IgD-negative memory B cell (primary cell): ENCODE measurements around the gene JMJD8. TPM values are rescaled to one million over a fixed set of nuclear protein-coding genes. Genes with fewer than 3 reads are reported as not detected.
"Not testable (repeated sequence)": the region's sequence is repeated elsewhere in the genome, so short reads cannot be mapped to it uniquely, and the experiment has no call there.

Experiments
- H3K27ac Mint-ChIP-seq, 3 donors: one replicate each; pipeline ENCODE4 v1.8.0; 2020 to 2022; ENCODE audit warnings: mild to moderate bottlenecking in 3 of 3, mixed read lengths in 3 of 3, moderate library complexity in 1 of 3
- H3K27me3 Mint-ChIP-seq: one replicate; pipeline ENCODE4 v1.8.0; 2021; ENCODE audit warnings: mixed read lengths
- H3K36me3 Mint-ChIP-seq: one replicate; pipeline ENCODE4 v1.8.0; 2020; ENCODE audit warnings: mild to moderate bottlenecking, mixed read lengths
- H3K4me1 Mint-ChIP-seq, 3 donors: one replicate each; pipeline ENCODE4 v1.8.0; 2020 to 2022; ENCODE audit warnings: mixed read lengths in 3 of 3, mild to moderate bottlenecking in 1 of 3
- H3K4me3 Mint-ChIP-seq, 4 donors: one replicate each; pipeline ENCODE4 v1.8.0; 2020 to 2022; ENCODE audit warnings: mild to moderate bottlenecking in 4 of 4, mixed read lengths in 4 of 4, moderate library complexity in 3 of 4
- H3K9me3 Mint-ChIP-seq, 3 donors: one replicate each; pipeline ENCODE4 v1.8.0; 2020 to 2021; ENCODE audit warnings: mixed read lengths in 3 of 3, mild to moderate bottlenecking in 1 of 3
- polyA plus RNA-seq: library from polyadenylated mRNA; unstranded; fragments of 300-500 nt; fragmentation: Illumina TruSeq; gene quantifications from one replicate; pipeline ENCODE4 v1.2.3, GENCODE V29; 2021

JMJD8 gene
- polyA plus RNA-seq, 1 donor from 2014 or later = 51.0 TPM

DNA sequence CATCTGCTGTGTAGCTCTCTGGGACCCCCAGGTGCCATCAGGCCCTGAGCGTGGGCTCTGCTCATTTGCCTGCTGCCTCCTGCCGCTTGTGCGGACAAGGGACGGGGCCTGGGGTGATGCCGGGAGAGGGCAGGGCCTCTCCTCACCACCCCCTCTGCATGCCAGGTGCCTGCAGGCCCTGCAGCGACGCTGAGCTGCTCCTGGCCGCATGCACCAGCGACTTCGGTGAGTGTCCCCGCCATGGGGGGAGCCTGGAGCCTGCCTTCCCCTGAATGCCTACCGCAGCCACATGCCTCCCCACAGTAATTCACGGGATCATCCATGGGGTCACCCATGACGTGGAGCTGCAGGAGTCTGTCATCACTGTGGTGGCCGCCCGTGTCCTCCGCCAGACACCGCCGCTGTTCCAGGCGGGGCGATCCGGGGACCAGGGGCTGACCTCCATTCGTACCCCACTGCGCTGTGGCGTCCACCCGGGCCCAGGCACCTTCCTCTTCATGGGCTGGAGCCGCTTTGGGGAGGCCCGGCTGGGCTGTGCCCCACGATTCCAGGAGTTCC, 32.7 kb upstream of the JMJD8 start:
- H3K36me3 Mint-ChIP-seq = no peaks in the 10 kb centered on the region
- H3K4me1 Mint-ChIP-seq = peaks cover 8 to 10% (median 8%) of the 10 kb centered on the region in 3 donors
- H3K4me3 Mint-ChIP-seq = peak overlapping the region in 1 of 4 donors; percentile 24

DNA sequence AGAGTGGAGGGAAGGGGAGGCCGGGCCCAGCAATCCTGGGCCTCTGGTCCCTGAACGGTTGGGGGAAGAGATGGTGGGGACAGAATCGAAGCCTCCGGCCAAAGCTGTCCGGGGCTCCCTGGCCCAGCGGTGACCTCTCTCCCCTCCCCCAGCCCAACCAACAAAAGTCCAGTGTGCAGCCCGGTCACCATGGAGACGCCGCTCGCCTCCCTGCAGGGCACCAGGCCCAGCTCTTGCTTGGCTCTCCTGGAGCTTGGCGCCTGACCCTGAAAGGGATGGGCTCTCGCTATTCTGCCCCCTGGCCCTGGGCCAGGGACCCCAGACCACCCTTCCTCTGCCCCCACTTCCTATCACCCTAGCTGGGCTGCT, 32.0 kb upstream of the JMJD8 start:
- Mint-ChIP-seq H3K9me3 (no peaks in the 10 kb centered on the region), H3K27ac (peak overlapping the region in 1 of 3 donors; percentile 39)

More for the DNA sequence above, 32.7 kb upstream of the JMJD8 start:
- H3K9me3 Mint-ChIP-seq = no peaks in the 10 kb centered on the region
- H3K27ac Mint-ChIP-seq = no peak overlapping the region
- peaks cover 20% of the 10 kb centered on the region for H3K27me3 Mint-ChIP-seq

DNA sequence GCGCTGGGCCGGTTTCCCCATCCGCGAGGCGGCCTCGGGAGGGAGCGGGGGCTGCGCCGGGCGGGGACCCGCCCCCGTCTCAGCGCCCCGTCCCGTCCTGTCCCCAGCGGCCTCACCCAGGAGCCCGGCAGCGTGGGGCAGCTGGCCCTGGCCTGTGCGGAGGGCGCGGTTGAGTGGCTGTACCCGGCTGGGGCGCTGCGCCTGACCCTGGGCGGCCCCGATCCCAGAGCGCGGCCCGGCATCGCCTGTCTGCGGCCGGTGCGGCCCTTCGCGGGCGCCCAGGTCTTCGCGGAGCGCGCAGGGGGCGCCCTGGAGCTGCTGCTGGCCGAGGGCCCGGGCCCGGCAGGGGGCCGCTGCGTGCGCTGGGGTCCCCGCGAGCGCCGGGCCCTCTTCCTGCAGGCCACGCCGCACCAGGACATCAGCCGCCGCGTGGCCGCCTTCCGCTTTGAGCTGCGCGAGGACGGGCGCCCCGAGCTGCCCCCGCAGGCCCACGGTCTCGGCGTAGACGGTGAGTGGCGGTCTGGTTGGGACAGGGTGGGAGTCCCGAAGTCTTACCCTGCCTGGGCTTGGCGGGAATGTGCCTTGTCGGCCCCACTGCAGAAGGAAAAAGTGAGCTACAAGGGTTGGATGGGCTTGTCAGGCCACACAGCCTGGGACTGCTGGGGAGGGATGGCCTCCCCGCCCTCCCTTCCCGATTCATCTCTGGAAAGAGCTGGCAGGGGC, 31.5 kb upstream of the JMJD8 start:
- no peaks in the 10 kb centered on the region for H3K9me3 Mint-ChIP-seq
- peaks cover 20% of the 10 kb centered on the region for H3K27me3 Mint-ChIP-seq
- H3K4me1 Mint-ChIP-seq = peaks cover 8 to 10% (median 10%) of the 10 kb centered on the region in 3 donors
- peak overlapping the region in 1 of 3 donors; percentile 39 for H3K27ac Mint-ChIP-seq
- H3K4me3 Mint-ChIP-seq = peak overlapping the region; percentile 24 to 88 (median 72)
- no peaks in the 10 kb centered on the region for H3K36me3 Mint-ChIP-seq

More for the DNA sequence above, 32.0 kb upstream of the JMJD8 start:
- Mint-ChIP-seq H3K27me3 (peaks cover 20% of the 10 kb centered on the region), H3K4me3 (peak overlapping the region; percentile 24 to 88 (median 48)), H3K4me1 (peaks cover 8 to 10% (median 8%) of the 10 kb centered on the region in 3 donors), H3K36me3 (no peaks in the 10 kb centered on the region)

DNA sequence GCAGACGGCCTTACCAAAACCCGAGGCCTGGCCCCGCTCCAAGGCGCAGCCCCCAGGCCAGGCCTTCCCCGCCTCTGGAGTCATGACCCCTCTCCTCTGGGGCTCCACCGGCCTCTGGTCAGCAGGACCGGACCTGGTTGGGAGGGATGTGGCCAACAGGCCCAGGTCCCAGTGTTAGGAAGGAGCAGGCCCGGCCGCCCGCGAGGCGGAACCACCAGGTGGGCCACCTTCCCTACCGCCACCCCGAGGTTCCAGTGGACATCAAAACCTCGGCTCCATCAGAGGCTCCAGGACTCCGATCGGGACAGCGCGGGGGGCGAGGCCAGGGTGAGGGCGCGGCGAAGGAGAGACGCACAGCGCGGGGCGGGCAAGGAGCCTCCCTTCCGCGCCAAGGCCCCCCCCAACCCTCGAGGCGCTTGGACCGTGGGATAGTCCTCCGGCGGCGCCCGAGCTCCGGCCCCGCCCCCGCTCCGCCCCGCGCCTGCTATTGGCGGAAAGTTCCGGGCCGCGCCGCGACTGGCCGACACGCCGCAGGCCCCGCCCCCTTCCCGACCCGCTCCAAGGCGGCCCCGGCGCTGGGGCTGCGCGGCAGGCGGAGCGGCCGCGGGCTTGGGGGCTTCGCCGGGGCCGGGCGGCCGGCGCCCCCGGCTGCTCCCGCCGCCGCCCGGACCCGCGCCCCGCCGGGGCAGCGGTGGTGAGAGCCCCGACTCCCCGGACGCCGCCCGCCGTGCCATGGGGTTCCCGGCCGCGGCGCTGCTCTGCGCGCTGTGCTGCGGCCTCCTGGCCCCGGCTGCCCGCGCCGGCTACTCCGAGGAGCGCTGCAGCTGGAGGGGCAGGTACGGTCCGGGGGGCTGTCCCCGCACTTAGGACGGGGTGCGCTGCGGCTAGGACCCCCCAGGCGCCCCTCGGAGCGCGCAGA, 30.7 kb upstream of the JMJD8 start, which contains the start of gene METRN:
Gene METRN, plus strand, starts transcription at position 561 of the 919 bp plus-strand sequence. Its CDS starts 172 bp downstream, at position 733.
- peak within 1 kb of the TSS; percentile 24 to 88 (median 72) for H3K4me3 Mint-ChIP-seq
- H3K36me3 Mint-ChIP-seq = no peaks in the 10 kb centered on the region
- peak within 1 kb of the TSS; percentile 59 to 89 (median 62) for H3K27ac Mint-ChIP-seq
- peaks cover 3 to 6% (median 4%) of the 10 kb centered on the region in 3 donors for H3K4me1 Mint-ChIP-seq
- H3K27me3 Mint-ChIP-seq = peaks cover 20% of the 10 kb centered on the region
- no peaks in the 10 kb centered on the region for H3K9me3 Mint-ChIP-seq

DNA sequence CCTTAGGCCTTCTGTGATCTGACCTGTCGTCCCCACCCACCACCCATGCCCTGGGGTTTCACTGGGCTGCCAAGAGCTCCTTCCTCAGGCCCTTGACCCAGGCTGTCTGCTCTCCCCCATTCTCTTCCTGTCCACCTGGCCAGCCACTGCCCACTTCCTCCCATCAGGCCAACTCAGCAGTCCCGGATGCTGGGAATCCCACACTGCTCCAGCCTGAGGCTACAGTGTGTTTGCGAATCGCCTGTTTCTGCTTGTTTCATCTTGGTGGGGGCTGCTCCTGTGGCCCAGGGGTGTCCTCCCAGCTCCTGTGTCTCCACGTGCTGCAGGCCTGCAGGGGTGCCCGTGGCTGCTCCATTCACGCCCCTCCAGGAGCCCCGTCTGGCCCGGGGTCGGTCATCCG, 29.9 kb upstream of the JMJD8 start:
- no peaks in the 10 kb centered on the region for H3K36me3 Mint-ChIP-seq
- peak overlapping the region; percentile 4 to 83 (median 54) for H3K4me3 Mint-ChIP-seq
- H3K4me1 Mint-ChIP-seq = peaks cover under 1 to 4% (median 4%) of the 10 kb centered on the region in 3 donors
- H3K27me3 Mint-ChIP-seq = peaks cover 24% of the 10 kb centered on the region
- peak overlapping the region; percentile 59 to 89 (median 62) for H3K27ac Mint-ChIP-seq
- H3K9me3 Mint-ChIP-seq = no peaks in the 10 kb centered on the region

DNA sequence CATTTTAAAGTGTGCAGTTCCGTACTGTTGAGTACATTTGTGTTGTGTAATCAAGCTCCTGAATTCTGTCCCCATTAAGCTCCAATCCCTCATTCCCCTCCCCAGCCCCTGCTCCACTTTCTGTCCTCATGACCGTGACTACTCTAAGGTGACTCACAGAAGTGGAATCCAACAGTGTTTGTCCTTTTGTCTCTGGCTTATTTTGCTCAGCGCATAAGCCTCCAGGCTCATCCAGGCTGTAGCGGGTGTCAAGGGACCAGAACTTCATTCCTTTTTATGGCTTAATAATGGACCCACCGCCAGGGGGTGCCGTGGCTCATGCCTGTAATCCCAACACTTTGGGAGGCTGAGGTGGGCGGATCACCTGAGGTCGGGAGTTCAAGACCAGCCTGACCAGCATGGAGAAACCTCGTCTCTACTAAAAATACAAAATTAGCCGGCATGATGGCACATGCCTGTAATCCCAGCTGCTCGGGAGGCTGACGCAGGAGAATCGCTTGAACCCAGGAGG, 28.7 kb upstream of the JMJD8 start:
- H3K36me3 Mint-ChIP-seq, H3K9me3 Mint-ChIP-seq, H3K4me1 Mint-ChIP-seq: not testable (repeated sequence)
- peak overlapping the region in 1 of 4 donors; percentile 85 for H3K4me3 Mint-ChIP-seq
- peaks cover 35% of the 10 kb centered on the region for H3K27me3 Mint-ChIP-seq
- H3K27ac Mint-ChIP-seq = peak overlapping the region in 1 of 3 donors; percentile 71

DNA sequence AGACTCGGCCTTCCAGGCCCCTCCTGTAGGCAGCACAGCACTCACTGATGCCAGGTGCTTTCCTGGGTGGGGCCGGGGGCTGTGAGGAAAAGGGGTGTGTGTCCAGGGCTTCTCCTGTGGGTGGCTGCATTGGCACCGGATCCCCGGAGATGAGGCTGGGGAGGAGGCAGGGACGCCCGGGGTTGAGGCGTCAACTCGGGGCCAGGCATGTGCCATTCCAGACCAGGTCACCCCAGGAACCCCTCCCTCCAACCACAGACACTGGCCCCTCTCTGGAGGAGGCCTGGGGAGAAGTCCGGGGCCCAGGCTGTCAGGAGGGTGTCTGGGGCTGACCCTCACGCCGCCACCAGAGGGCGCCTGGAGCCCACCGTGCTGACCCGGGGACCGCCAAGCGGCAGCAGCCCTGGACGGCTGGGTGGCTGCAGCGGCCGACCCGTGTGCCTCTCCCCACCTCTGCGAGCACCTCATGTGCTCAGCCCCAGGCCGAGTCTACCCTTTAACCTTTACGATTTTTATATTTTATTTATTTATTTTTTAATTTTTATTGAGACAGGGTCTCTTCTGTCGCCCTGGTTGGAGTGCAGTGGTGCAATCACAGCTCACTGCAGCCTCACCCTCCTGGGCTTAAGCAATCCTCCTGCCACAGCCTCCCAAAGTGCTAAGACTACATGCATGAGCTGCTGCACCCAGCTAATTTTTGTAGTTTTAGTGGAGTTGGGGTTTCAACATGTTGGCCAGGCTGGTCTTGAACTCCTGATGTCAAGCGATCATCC, 27.6 kb upstream of the JMJD8 start:
- H3K4me1 Mint-ChIP-seq = peaks cover 0 to 4% (median 3%) of the 10 kb centered on the region in 3 donors
- peak overlapping the region in 1 of 3 donors; percentile 28 for H3K27ac Mint-ChIP-seq
- H3K4me3 Mint-ChIP-seq = peak overlapping the region in 1 of 4 donors; percentile 48

DNA sequence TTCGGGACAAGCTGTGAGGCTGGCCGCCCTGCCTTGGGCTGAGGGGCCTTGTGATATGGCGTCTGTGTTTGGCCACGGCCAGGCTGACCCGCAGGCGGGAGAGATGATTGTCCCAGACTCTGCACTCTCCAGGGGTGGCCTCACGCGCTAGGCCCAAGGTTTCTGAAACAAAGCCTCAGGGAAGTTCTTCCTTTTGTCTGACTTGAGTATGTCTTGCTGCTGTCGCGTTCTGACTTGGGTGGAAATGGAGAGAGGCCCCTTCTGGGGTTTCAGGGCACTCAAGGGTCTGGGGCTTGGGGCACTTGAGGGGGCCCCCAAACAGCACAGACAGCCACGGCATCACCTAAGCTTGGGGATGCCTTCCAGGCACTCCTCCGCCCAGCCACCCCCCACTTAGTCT, 26.9 kb upstream of the JMJD8 start:
- Mint-ChIP-seq H3K9me3 (no peaks in the 10 kb centered on the region), H3K36me3 (no peaks in the 10 kb centered on the region), H3K4me1 (peaks cover 1 to 4% (median 3%) of the 10 kb centered on the region in 3 donors), H3K27me3 (peaks cover 39% of the 10 kb centered on the region), H3K4me3 (peak overlapping the region in 1 of 4 donors; percentile 12), H3K27ac (peak overlapping the region in 1 of 3 donors; percentile 28)

More for the DNA sequence above, 27.6 kb upstream of the JMJD8 start:
- H3K27me3 Mint-ChIP-seq = peaks cover 39% of the 10 kb centered on the region
- H3K36me3 Mint-ChIP-seq = no peaks in the 10 kb centered on the region
- H3K9me3 Mint-ChIP-seq = no peaks in the 10 kb centered on the region

DNA sequence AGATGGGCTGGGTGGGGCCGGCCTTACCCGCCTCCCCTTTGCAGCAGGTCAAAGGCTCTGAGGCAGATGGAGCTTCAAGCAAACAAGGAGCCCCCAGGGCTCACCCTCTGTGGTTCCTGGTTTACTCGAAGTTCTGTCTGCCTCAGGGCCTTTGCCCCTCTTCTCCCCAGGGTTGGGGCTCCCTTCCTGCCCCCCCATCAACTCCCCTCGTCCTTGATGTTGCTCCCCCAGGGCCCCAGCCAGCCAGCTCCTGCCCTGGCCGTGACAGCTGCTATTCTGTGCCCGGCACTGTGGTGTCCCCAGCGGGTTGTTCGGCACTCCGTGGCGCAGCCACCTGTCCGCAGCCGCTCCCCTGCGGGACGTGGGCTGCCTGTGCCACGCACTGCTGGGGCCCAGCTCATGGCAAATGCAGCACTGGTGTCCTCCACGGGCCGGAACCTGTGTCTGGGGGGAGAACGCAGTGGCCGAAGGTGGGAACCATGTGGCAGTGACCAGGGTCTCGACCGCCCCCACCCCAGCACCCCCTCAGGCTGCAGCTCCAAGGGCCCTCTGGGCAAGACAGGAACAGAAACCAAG, 26.5 kb upstream of the JMJD8 start:
- Mint-ChIP-seq H3K9me3 (no peaks in the 10 kb centered on the region), H3K4me1 (peaks cover 1 to 4% (median 3%) of the 10 kb centered on the region in 3 donors), H3K27me3 (peaks cover 36% of the 10 kb centered on the region), H3K27ac (no peak overlapping the region), H3K36me3 (no peaks in the 10 kb centered on the region), H3K4me3 (peak overlapping the region in 1 of 4 donors; percentile 12)

DNA sequence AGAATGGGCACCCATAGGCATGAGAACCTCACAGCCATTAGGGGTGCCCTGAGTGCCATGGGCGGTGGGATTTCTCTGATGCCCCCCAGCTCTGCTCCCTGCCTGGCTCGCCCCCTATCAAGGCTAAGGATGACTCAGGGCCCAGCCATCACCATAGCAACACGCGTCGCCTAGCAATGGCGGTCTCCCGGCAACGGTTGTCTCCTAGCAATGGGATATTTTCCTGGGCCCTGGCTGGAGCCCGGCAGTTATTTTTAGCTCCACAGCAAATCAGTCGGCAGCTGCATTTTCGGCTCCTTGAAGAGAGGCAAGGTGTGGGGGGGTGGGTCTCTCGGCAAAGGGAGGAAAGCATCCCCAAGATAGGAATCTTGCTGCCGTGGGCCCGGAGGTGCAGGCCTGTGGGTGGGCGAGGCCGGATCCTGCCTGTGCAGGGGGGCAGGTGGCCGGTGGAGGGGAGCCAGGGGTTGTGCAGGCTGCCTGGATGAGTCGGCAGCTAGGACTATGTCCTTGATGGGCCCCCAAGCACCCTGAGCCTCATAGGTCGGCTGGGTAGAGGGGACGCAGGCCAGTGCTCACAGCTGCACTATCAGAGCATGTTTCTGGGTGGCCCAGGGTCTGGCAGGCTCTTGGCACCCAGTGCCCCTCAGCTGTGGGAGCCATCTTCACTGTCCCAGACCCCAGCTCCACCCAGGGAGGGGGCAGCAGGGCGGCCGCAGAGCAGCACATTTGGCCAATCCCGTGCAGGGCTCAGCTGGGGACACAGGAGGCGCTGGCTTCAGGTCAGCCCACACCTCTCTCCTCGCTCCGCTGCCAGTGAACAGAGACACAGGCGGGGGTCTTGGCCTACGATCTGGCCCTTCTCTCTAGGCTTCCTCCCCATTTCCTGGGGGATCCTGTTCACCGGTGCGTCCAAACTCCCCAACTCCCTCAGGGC, 25.7 kb upstream of the JMJD8 start:
- Mint-ChIP-seq H3K27ac (no peak overlapping the region), H3K4me1 (peaks cover 1 to 4% (median 3%) of the 10 kb centered on the region in 3 donors), H3K36me3 (no peaks in the 10 kb centered on the region), H3K9me3 (no peaks in the 10 kb centered on the region), H3K27me3 (peaks cover 36% of the 10 kb centered on the region), H3K4me3 (peak overlapping the region in 1 of 4 donors; percentile 4)

DNA sequence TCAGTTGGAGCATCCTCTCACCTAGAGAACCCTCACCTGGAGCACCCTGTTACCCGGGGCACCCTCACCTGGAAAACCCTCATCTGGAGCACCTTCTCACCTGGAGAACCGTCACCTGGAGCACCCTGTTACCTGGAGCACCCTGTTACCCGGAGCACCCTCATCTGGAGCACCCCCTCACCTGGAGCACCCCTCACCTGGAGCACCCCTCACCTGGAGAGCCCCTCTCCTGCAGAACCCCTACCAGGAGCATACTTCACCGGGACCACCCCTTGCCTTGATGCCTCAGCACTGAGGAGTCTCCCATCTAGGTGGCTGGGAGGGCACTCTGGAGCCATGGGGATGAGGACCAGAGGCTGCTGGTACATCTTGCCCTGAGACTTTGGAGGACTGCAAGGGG, 24.8 kb upstream of the JMJD8 start:
- H3K27me3 Mint-ChIP-seq = peaks cover 35% of the 10 kb centered on the region
- H3K36me3 Mint-ChIP-seq = no peaks in the 10 kb centered on the region
- no peaks in the 10 kb centered on the region for H3K9me3 Mint-ChIP-seq
- peak overlapping the region in 2 of 3 donors; percentile 21 to 80 for H3K27ac Mint-ChIP-seq
- peaks cover 1 to 5% (median 4%) of the 10 kb centered on the region in 3 donors for H3K4me1 Mint-ChIP-seq
- peak overlapping the region in 1 of 4 donors; percentile 50 for H3K4me3 Mint-ChIP-seq

DNA sequence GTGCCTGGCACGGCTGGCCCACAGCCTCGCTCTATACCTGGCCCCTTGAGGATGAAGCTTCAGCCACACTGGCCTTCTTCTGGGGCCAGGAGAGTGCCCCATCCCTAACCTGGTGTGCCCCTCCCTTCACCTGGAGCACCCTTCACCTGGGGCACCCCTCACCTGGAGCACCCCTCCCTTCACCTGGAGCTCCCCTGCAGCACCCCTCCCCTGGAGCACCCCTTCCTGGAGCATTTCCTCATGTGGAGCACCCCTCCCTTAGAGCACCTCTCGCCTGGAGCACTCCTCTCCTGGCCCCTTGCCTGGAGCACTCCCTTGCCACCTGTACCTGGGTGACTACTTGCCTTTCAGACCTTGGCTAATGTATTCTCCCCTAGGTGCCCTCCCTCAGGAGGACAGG, 23.9 kb upstream of the JMJD8 start:
- Mint-ChIP-seq H3K4me3 (peak overlapping the region in 1 of 4 donors; percentile 50), H3K4me1 (peaks cover 1 to 5% (median 4%) of the 10 kb centered on the region in 3 donors), H3K36me3 (no peaks in the 10 kb centered on the region), H3K27ac (no peak overlapping the region), H3K9me3 (no peaks in the 10 kb centered on the region), H3K27me3 (peaks cover 31% of the 10 kb centered on the region)

DNA sequence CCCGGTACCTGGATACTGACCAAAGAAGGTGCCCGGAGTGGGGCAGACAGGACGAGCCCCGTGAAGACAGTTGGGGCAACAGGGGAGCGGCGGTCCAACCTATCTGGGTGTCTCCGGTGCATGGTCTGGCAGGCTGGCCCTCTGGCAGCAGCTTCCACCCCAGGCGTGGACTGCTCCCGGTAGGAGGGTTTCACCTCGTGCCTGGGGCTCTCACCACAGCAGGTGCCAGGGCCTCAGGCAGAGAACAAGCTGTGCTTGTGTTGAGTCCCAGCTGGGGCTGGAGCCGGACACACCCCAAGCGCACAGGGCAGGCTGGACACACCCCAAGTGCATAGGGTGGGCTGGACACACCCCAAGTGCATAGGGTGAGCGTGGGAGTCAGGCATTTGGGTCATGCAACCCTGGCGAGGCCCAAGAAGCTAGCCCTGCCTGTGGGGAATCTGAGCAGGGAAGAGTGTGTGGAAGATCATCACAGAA, 23.0 kb upstream of the JMJD8 start:
- H3K4me3 Mint-ChIP-seq = no peak overlapping the region
- H3K9me3 Mint-ChIP-seq = no peaks in the 10 kb centered on the region
- H3K27me3 Mint-ChIP-seq = peaks cover 32% of the 10 kb centered on the region
- peaks cover 0 to 5% (median 1%) of the 10 kb centered on the region in 3 donors for H3K4me1 Mint-ChIP-seq
- H3K36me3 Mint-ChIP-seq = peaks cover 2% of the 10 kb centered on the region
- H3K27ac Mint-ChIP-seq = peak overlapping the region in 1 of 3 donors; percentile 88
